C4-2B (cell line): ENCODE data around the gene DNPH1.

Experiments
- H3K27ac ChIP-seq: fragments of 450-650 bp; 2 replicates; pipeline ENCODE4 v1.5.1; 2017
- ZFX ChIP-seq: fragments of 450-650 bp; IDR thresholded peaks from 2 replicates; pipeline ENCODE4 v1.6.1; 2017
- TF ChIP-seq, protein P1 (sequence below): fragments of 450-650 bp; conservative IDR thresholded peaks from 2 replicates; pipeline ENCODE4 v1.5.1; 2017; ENCODE audit warnings: mild to moderate bottlenecking

Gene DNPH1

DNA sequence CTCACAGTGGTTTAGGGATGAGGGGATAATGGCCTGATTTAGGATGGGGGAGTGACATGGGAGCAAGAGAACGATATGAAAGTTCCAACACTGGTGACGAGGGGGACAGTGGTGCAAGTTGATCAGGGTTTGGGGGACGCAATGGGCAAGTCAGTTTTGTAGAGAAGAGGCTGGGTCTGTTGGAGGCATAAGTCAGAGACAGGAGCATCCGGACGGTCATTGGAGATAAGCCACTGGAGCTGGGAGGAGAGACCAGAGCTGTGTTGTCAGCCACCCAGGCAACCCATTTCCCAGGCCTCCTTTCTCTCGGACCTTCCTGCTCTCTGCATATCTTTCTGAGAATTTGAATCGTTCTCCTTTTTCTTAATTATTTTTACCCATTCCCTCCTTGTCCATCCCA, 9.5 kb downstream of the DNPH1 start:
- no peak overlapping the region for H3K27ac ChIP-seq
- TF ChIP-seq ZFX: no peak
- TF ChIP-seq, protein P1, sequence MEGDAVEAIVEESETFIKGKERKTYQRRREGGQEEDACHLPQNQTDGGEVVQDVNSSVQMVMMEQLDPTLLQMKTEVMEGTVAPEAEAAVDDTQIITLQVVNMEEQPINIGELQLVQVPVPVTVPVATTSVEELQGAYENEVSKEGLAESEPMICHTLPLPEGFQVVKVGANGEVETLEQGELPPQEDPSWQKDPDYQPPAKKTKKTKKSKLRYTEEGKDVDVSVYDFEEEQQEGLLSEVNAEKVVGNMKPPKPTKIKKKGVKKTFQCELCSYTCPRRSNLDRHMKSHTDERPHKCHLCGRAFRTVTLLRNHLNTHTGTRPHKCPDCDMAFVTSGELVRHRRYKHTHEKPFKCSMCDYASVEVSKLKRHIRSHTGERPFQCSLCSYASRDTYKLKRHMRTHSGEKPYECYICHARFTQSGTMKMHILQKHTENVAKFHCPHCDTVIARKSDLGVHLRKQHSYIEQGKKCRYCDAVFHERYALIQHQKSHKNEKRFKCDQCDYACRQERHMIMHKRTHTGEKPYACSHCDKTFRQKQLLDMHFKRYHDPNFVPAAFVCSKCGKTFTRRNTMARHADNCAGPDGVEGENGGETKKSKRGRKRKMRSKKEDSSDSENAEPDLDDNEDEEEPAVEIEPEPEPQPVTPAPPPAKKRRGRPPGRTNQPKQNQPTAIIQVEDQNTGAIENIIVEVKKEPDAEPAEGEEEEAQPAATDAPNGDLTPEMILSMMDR: no peak

DNA sequence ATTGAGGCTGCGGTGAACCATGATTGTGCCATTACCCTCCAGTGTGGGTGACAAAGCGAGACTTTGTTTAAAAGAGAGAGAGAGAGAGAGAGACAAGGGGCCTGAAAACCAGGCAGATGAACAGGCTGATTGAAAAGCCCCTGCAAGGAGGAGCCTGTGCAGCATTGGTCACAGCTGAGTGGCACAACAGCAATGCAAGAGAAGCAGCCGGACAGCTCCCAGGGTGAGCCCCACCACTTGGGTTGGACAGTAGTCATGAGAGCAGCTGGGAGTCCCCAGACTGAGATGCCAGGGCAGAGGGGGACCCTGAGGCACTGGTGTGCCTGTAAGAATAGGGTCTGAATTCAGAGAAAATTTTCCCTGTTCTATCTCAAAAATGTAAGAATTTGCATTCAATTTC, 10.2 kb downstream of the DNPH1 start:
- TF ChIP-seq, protein P1: no peak
- no peak for TF ChIP-seq ZFX
- H3K27ac ChIP-seq: no peak overlapping the region

DNA sequence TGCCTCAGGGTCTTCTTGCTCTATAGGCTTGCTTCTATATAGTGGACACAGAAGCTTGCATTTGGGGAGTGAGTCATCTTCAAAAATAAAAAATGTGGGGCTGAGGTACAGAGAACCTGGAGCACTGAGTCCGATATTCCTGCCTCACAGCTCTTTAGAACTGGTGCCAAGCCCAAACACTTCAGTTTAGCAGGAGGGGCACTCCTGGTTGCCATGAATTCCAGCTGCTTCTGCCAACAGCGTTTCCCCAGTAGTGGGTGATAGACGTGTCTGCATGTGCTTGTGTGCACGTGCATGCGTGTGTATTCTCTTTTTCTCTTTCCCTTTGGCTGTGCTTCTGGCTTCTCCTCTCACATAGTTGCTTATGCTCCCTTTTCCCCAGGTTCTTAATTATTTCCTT, 11.9 kb downstream of the DNPH1 start:
- H3K27ac ChIP-seq: no peak overlapping the region
- no peak for TF ChIP-seq ZFX
- TF ChIP-seq, protein P1: no peak

DNA sequence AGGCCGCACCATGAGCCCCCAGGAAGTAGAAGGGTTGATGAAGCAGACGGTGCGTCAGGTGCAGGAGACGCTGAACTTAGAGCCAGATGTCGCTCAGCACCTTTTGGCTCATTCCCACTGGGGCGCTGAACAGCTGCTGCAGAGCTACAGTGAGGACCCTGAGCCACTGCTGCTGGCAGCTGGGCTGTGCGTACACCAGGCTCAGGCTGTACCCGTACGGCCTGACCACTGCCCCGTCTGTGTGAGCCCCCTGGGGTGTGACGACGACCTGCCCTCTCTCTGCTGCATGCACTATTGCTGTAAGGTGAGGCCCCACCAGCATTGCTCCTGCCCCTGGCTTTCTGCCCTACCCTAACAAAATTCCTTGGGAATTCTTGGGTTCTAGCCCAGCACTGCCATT, 13.1 kb downstream of the DNPH1 start:
- TF ChIP-seq, protein P1: no peak
- no peak for TF ChIP-seq ZFX

DNA sequence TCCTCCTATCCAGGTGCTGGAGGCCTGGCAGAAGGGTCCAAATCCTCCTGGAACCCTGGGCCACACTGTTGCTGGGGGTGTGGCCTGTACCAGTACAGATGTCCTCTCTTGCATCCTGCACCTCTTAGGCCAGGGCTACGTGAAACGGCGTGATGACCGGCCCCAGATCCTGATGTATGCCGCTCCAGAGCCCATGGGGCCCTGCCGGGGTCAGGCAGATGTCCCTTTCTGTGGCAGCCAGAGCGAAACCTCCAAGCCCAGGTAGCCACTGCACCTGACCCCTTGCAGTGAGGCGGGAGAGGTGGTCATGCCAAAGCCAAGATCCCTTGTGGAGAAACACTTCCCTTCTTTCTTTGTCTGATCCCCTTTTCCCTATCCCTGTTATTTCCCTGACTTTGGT, 14.2 kb downstream of the DNPH1 start:
- TF ChIP-seq, protein P1: no peak
- no peak for TF ChIP-seq ZFX
- no peak overlapping the region for H3K27ac ChIP-seq

More for the DNA sequence above, 13.1 kb downstream of the DNPH1 start:
- H3K27ac ChIP-seq: no peak overlapping the region

DNA sequence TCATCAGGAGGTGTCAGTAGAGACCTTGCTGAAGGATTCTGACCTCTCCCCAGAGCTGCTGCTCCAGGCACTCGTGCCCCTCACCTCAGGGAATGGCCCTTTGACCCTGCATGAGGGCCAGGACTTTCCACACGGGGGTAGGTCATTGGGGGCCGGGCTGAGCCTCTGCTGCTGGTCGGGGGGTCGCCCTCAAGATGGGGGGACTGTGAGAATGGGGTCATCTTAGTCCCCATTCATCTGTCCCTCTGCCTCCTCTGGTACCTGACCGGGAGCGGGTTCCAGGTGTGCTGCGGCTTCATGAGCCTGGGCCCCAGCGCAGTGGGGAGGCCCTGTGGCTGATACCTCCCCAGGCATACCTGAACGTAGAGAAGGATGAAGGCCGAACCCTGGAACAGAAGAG, 15.8 kb downstream of the DNPH1 start:
- TF ChIP-seq, protein P1: no peak
- TF ChIP-seq ZFX: no peak

DNA sequence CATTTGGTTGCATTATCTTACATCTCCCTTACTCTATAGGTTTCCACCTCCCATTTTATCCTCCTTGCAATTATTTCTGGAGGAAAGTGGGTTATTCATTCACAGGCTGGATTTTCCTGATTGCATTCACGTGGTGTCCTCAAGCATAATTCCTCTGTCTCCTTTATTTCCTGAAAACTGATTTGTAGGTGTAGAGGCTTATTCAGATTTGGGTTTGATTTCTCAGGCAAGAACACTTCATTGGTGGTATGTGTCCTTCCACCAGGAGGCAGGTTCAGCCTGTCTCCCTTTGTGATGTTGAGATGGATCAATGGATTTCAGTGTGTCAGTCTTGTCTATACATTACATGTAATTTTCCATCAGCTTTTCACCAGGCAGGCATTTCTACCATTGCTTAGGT, 17.3 kb downstream of the DNPH1 start:
- no peak for TF ChIP-seq ZFX
- TF ChIP-seq, protein P1: no peak
- no peak overlapping the region for H3K27ac ChIP-seq

More for the DNA sequence above, 15.8 kb downstream of the DNPH1 start:
- no peak overlapping the region for H3K27ac ChIP-seq

DNA sequence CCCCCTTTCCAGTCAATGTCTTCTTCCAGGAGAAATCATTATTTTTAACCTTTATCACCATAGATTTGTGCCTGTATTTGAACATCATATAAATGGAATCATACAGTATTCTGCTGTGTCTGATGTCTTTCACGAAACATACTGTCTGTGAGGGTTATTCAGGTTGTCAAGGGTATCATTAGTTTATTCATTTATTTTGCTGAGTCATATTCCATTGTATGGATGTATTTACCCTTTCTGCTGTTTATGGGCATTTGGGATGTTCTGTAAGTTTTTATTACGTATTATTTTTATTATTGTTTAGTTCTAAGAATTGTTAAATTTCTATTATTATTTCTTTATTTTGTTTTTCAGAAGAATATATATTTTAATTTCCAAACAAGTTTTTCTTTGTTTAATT, 22.0 kb downstream of the DNPH1 start:
- H3K27ac ChIP-seq: no peak overlapping the region
- no peak for TF ChIP-seq ZFX
- TF ChIP-seq, protein P1: no peak
